Kidney tubule cell (primary cell): Measurements from ENCODE around the gene C9orf152.
"Not testable (repeated sequence)": the region's sequence is repeated elsewhere in the genome, so short reads cannot be mapped to it uniquely, and the experiment has no call there.

Experiments
- DNase-seq: peaks from one replicate; pipeline ENCODE4 v3.0.0-alpha.2; 2018; ENCODE audit warnings: low spot score

Gene C9orf152

DNA sequence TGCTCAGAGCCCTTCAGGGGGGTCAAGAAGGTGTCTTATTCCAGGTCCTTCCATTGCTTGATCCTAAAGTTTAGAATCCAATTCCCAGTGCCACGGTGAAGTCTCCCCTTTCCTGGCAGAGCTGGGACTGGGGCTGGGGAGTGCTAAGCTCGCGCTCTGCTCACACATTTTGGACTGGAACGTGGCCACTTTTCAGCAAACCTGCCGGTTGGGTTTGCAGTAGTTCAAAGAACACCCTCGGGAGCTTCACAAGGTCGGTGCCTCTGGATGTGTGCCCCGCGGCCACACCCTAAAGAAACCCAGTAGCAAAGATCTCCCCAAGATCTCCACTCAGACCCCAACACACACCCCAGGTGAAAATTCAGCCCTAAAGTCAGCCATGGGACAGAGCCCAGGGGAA is at the start of gene C9orf152:
TSS of gene C9orf152 (minus strand) at position 129 of the 400 bp plus-strand sequence. CDS start 580 bp downstream, outside the sequence.
- no peak for DNase-seq

DNA sequence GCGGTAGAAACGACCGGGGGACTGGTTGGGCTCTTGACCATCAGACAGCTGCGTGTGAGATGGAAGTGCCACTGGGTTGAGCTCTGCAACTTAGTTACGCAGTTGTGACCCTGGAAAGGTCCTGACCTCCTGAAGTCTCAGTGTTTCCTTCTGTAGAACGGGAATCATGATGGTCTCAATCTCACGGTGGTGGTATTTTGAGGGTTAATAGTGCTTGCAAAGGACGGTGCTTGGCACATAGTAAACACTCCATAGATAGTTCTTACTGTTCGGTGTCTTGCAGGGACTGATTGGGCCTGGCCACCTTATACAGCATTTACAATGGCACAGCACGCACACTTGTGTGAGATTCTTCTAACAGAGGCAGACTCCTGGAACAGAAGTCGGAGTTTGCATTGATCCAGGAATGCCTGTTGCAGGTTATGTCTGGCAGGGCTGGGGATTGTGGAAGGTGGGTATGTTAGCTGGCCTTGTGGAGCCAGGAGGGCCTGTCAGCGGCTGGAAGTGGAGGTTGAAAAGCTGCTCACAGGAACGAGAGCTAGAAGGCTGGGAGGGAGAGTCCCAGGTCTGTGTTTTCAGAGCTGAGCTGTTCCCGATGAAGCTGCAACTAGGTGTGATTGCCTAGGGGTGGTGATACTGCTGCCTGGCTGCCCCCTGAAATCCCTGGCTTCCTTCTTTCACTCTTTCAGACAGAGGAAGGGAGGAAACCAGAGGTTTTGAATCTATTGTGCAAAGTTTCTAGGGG is 49.3 kb upstream of the C9orf152 start:
- peak; percentile 31 for DNase-seq

DNA sequence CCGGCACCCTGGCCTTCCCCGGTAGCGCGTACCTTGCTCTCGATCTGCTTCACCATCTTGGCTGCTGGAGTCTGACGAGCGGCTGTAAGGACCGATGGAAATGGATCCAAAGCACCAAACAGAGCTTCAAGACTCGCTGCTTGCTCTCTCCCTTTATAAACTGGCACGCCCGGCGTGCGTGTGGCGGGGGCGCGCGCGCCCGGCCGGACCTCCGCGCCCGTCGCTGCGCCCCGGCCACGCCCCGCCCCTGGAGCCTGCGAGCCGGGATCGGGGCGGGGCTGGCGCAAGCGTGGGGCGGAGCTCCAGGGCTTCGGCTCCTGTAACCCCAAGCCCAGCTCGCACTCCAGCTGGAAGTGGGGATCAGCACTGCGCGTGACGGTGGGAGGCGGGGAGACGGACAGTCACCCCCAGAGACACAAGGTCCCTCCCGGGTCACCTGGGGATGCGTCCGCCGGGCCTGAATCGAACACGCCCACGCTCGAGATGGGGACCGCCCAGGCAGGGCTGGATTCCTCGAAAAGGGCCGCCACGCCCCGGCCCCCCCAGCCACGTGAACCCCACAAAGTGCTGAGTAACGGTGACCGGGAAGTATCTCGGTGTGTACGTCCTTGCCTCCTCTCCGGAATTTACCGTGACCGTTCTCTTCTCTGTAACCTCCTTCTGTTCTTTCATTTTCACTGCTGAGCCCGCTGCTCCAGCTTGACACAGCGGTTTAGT is 48.6 kb upstream of the C9orf152 start, which contains the start of gene TXN:
TSS of gene TXN (minus strand) at position 128 of the 717 bp plus-strand sequence. CDS start at position 56, 72 bp downstream.
- peak; percentile 92 for DNase-seq

DNA sequence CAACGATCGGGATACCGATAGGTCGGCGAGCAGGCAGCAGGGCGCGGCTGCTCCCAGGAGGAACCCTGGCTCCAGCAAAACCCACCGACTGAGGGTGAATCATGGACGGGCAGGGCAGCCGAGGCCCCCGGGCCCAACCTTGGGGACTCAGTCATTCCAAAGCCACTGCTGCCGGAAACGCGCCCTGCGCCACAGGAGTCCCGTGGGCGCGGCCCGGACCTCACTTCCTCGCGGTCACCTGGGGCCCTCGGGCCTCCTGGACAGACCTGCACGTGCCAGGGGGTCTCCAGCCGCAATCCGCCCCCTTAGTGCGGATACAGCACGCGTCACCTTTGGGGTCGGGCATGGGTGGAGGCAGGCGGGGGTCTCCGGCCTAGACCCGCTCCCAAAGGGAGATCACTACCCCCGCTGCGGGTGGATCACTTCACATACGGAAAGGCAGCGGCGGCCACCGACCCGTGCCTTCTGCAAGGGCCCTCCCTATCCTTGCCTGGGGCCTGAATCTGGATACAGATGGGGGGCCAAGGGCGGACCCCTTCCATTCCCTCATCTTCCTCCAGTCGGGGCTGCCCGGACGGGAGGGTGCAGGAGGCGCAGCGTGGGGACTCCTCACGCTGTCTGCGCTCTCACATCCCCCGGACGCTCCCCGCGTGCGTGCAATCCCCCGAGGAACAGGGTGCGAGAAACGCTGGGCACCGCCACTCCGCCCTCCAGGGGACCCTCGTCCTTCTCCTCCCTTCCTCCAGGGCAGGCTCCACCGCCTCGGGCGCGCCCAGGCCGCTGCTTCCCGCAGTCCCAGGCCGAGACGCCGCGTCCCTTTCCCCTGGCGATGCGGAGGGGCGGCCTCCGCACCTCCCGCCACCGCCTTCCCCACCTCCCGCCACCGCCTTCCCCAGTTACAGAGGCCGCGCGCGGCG is 47.8 kb upstream of the C9orf152 start:
- DNase-seq, result peak; percentile 79

- no peak for DNase-seq
Measured at GRCh38 chr9:110255034-110255462, 47.1 kb upstream of the C9orf152 start.

GRCh38 chr9:110254500-110254899 is 46.5 kb upstream of the C9orf152 start:
- no peak for DNase-seq

DNA sequence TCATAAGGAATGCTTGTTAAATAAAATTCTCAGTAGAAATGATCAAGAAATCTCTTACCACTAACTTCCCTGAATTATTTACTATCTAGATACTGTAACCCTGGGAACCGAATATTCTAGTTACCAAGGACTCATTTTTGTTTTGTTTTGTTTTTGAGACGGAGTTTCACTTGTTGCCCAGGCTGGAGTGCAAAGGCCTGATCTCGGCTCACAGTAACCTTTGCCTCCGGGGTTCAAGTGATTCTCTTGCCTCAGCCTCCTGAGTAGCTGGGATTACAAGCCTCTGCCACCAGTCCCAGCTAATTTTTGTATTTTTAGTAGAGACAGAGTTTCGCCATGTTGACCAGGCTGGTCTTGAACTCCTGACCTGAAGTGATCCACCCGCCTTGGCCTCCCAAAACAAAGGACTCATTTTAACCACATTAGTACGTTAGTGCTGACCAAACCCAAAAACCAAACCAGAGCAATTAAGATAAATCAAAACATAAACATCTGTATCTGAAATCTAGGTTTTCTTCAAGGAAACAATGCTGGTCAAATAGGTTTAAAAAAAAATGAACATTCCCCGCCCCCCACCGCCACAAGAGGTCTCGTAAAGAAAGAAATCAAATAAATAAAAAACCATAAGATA is 44.7 kb upstream of the C9orf152 start:
- peak; percentile 47 for DNase-seq

GRCh38 chr9:110251770-110252169 is 43.8 kb upstream of the C9orf152 start:
- not testable (repeated sequence) for DNase-seq

DNA sequence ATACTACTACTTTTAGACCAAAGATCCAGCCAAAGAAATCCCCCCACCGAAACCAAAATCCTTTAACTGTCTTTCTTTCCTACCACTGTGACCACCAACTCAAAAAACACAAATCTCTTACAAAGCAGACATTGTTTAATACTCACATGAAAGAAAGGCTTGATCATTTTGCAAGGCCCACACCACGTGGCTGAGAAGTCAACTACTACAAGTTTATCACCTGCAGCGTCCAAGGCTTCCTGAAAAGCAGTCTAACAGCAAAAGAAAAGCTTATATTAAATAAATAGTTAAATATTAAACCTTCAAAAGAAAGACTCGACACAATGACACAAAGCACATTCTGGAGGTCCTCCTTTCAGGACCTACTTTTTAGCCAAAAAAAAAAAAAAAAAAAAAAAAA is 43.3 kb upstream of the C9orf152 start:
- no peak for DNase-seq

DNA sequence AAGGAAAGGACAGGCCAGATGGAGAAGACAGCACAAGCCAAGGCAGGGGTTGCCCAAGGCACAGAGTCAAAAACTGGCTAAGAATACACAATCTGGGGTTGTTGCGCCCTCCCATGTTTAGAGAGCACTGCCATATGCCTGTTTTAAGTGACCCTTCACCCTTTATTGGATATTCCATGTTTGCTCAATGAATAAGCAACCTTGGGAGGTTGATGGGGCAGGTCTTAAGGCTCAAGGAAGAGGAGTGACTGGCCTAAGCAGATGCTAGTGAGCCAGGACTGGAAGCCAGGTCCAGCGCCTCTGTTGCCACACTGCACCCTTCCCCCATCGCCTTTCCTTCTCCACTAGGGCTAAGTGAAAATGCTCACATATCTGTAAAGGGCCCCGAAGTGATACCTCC is 41.6 kb upstream of the C9orf152 start:
- no peak for DNase-seq

DNA sequence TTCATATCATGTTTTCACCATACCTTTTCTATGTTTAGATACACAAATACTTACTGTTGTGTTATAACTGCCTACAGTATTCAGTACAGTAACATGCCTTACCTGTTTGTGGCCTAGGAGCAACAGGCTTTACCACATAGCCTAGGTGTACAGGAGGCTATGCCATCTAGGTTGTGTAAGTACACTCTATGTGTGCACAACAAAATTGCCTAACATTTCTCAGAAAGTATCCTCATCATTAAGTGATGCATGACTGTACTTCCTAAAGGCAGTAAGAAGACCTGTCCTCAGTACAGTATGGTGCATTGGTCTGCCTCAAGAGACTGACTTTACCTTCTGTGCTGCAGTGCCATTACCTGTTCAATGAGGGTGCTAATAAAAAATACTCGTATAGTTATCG is 40.4 kb upstream of the C9orf152 start:
- DNase-seq, result no peak

DNA sequence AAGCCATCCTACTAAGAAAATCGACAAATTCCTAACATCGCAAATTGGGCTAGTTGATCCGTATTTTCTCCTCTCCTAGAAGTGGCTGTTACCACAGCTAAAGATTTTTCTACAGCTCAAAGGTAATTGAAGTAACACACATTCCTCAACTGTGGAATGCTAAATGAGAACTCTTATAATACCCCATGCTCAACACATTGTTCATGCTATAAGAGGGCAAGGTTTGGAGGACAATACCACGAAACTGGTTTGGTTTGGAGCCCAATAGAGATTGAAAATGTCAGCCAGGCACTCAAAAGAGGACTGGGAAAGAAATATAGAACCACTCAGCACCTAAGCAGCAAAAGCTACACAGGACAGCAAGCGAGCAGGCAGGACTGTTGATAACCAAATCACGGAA is 38.3 kb upstream of the C9orf152 start:
- no peak for DNase-seq

DNA sequence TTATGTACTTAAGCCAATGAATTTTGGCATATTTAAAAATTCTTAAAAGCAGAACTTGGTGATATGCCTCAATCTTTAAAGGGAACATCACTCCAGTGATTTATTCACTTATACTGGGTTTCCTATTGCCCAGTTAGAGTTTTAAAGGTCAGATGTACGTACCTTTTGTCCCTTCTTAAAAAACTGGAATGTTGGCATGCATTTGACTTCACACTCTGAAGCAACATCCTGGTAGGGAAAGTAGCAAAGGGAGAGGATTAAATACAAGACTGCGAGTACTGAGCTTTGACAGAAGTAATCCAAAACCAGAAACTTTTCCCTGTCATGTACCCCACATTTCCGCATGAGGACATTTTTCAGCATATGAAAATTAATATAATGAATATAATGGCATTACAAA is 36.7 kb upstream of the C9orf152 start:
- no peak for DNase-seq

DNA sequence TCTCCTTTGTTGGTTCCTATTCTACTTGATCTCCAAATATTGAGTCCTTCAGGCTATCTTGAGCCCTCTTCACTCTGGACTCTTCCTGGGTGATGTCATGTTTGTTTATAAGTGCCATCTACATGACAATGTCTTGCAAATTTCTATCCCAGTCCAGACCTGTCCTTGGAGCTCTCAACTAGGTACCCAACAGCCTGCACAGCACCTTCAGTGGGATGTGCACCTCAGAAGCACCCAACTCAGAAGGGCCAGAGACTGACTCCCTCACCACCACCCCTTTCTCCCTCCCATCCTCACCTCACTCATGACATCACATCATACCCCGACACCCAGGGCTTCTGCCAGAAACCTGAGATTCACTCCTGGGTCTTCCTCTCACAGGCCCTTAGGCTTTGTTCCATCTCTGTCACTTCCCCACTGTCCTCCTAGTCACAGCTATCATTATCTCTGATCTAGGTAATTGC is 33.9 kb upstream of the C9orf152 start:
- peak; percentile 17 for DNase-seq

GRCh38 chr9:110241260-110241857 is 33.4 kb upstream of the C9orf152 start:
- DNase-seq, result no peak

DNA sequence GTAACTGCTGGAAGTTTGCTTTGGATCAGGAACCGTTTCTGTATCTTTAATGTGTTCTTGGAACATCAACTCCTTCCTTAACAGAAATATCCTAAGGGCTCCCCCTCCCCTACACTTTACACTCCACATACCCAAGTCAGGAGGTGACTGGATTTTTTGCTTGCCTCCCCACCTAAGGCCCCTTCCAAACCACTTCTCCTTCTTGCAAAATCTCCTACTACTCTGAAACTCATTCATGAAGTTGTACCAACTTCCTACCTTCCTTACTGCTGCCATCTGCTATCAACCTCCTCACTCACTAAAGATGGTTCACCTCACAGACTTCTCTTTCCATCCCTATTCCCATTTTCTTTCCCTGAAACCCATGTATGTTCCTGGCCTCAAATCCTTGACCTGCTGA is 32.2 kb upstream of the C9orf152 start:
- DNase-seq, result no peak

- DNase-seq, result no peak
Measured at GRCh38 chr9:110228321-110228720, 20.4 kb upstream of the C9orf152 start.

DNA sequence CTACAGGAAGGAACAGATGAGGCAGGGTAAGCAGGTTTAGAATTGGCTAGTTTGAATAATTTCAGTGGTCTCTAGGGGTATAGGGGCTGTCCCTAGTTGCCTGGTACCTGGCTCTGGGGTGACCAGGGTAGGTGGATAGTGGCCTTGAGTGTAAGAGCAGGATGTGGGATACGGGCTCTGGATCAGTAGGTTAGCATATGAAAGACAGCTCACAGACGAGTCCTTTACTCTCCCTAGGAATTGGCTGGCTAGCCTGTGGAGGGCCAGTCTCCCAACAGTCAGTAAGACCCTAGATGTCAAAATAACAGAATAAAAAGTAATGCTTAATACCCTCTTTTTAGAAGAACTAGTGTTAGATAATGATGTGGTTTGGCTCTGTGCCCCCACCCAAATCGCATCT is 16.6 kb upstream of the C9orf152 start:
- no peak for DNase-seq

- no peak for DNase-seq
Measured at GRCh38 chr9:110220809-110221208, 12.8 kb upstream of the C9orf152 start.

DNA sequence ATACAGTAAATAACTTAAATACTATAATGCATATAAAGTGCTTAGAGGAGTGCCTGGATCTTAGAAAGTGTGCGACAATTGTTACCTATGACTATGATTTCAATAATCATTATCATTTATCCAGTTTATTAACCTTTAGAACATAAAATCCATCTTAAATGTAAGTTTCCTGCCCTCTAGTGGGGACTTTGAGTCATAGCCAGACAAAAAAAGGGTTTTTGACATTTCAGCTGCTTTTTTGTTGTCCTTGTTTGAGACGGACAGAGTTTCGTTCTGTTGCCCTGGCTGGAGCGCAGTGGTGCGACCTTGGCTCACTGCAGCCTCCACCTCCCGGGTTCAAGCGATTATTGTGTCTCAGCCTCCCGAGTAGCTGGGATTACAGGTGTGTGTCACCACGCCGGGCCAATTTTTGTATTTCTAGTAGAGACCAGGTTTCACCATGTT is 9.7 kb upstream of the C9orf152 start:
- peak; percentile 45 for DNase-seq
